ENCODE measurements around the gene SOX11.

Gene SOX11

DNA sequence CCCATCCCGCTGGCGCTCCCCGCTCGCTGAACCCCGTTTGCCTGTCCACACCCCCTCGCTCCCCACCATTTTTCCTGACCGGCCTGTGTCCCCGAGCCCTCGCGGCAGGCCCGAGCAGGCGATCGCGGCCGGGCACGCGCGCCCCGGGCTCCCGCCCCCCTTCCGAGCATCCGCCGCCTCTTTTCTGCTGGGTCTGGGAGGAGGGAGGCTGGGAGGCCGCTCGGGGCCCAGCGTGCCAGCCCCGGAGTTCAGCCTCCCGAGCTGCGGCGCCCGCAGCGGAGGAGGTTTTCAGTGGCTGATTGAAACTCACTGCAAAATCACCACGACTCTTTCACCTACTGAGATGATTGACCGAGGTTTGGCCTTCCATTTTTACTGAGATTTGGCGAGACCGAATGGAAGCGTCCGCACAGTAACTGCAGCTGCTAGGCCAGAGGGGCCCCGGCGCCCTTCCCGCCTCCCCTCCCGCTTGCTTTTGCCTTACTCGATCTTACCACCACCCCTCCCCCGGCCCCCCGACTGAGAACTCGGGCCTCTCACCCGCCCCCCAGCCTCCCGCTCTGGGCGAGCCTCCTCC, 4.8 kb downstream of the SOX11 start:
- TF ChIP-seq, protein P1, sequence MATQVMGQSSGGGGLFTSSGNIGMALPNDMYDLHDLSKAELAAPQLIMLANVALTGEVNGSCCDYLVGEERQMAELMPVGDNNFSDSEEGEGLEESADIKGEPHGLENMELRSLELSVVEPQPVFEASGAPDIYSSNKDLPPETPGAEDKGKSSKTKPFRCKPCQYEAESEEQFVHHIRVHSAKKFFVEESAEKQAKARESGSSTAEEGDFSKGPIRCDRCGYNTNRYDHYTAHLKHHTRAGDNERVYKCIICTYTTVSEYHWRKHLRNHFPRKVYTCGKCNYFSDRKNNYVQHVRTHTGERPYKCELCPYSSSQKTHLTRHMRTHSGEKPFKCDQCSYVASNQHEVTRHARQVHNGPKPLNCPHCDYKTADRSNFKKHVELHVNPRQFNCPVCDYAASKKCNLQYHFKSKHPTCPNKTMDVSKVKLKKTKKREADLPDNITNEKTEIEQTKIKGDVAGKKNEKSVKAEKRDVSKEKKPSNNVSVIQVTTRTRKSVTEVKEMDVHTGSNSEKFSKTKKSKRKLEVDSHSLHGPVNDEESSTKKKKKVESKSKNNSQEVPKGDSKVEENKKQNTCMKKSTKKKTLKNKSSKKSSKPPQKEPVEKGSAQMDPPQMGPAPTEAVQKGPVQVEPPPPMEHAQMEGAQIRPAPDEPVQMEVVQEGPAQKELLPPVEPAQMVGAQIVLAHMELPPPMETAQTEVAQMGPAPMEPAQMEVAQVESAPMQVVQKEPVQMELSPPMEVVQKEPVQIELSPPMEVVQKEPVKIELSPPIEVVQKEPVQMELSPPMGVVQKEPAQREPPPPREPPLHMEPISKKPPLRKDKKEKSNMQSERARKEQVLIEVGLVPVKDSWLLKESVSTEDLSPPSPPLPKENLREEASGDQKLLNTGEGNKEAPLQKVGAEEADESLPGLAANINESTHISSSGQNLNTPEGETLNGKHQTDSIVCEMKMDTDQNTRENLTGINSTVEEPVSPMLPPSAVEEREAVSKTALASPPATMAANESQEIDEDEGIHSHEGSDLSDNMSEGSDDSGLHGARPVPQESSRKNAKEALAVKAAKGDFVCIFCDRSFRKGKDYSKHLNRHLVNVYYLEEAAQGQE (IDR thresholded peaks at IDR 0.05; ENCODE audit: insufficient read depth in 1 of 2, low read depth in 2 of 2, low read length in 2 of 2): no peak
- TF ChIP-seq POLR2AphosphoS5 (IDR thresholded peaks at IDR 0.05; ENCODE audit: low read depth, low read length): no peak
- TF ChIP-seq TAF1 (IDR thresholded peaks at IDR 0.05; ENCODE audit: borderline replicate concordance, insufficient read depth, low read length): no peak
- TF ChIP-seq FOXP2 (optimal IDR thresholded peaks at IDR 0.05; ENCODE audit: borderline replicate concordance, extremely low read depth, extremely low read length, insufficient read depth): no peak
- TF ChIP-seq SIN3A (IDR thresholded peaks at IDR 0.05; ENCODE audit: borderline replicate concordance, insufficient read depth, low read length): no peak

DNA sequence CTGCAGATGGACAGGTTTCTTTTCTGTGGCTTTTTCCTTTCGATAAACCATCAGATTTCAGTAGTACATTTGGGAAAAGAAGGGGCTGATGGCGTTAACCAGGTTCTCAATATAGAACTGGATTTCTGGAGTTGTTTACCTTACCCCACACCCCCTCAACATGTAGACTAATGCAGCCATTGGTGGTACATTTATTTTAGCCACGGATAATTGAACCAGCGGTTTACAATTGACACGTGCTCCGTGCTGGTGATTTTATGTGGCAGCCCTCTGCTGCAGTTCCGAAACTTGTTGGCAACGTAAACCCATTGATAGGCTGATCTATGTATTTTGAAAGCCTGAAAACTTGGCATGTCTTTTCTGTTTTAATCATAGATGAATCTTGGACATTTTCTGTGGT, 5.4 kb downstream of the SOX11 start:
- TF ChIP-seq TAF1 (IDR thresholded peaks at IDR 0.05; ENCODE audit: borderline replicate concordance, insufficient read depth, low read length) (no peak), SIN3A (IDR thresholded peaks at IDR 0.05; ENCODE audit: borderline replicate concordance, insufficient read depth, low read length) (no peak), POLR2AphosphoS5 (IDR thresholded peaks at IDR 0.05; ENCODE audit: low read depth, low read length) (no peak), FOXP2 (optimal IDR thresholded peaks at IDR 0.05; ENCODE audit: borderline replicate concordance, extremely low read depth, extremely low read length, insufficient read depth) (no peak)
- TF ChIP-seq, protein P1 (IDR thresholded peaks at IDR 0.05; ENCODE audit: insufficient read depth in 1 of 2, low read depth in 2 of 2, low read length in 2 of 2): no peak

DNA sequence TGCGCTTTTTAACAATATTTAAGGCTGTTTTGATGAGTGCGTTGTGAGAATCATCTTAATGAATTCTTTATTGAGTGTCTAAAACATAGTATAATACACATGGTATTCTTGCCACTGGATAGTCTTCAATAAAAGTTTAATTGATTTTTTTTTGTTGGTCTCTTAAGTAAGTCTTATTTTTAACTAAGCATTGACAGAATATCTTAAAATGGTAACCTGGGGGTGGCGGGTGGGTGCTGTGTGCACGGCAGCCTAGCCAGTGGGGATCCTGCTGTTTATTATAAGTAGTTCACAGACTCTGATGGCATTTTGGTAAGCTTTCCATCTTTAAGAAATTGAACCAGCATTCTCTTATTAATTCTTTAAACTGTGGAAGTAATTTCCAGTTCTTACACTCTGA, 6.0 kb downstream of the SOX11 start:
- TF ChIP-seq FOXP2 (optimal IDR thresholded peaks at IDR 0.05; ENCODE audit: borderline replicate concordance, extremely low read depth, extremely low read length, insufficient read depth) (no peak), TAF1 (IDR thresholded peaks at IDR 0.05; ENCODE audit: borderline replicate concordance, insufficient read depth, low read length) (no peak), SIN3A (IDR thresholded peaks at IDR 0.05; ENCODE audit: borderline replicate concordance, insufficient read depth, low read length) (no peak), POLR2AphosphoS5 (IDR thresholded peaks at IDR 0.05; ENCODE audit: low read depth, low read length) (no peak)
- TF ChIP-seq, protein P1 (IDR thresholded peaks at IDR 0.05; ENCODE audit: insufficient read depth in 1 of 2, low read depth in 2 of 2, low read length in 2 of 2): no peak

DNA sequence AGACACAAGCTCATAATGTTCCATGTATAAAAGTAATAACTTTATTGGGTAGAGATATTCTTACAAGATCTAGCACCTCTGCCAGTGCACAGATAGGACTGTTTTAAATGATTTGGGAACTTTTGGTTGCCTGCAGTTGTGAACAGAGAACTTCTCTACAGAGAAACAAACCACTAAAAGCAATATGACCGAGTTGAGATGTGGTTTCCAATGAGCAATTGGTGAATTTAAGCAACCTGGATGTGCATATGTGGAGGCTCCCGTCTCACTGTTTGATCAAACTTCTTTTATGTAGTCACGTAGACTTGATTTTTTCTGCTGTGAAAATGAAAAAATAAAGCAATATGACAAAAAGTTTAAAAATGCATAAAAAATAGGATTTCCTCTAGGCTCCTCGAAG, 7.8 kb downstream of the SOX11 start:
- TF ChIP-seq TAF1 (IDR thresholded peaks at IDR 0.05; ENCODE audit: borderline replicate concordance, insufficient read depth, low read length) (no peak), FOXP2 (optimal IDR thresholded peaks at IDR 0.05; ENCODE audit: borderline replicate concordance, extremely low read depth, extremely low read length, insufficient read depth) (no peak), POLR2AphosphoS5 (IDR thresholded peaks at IDR 0.05; ENCODE audit: low read depth, low read length) (no peak), SIN3A (IDR thresholded peaks at IDR 0.05; ENCODE audit: borderline replicate concordance, insufficient read depth, low read length) (no peak)
- TF ChIP-seq, protein P1 (IDR thresholded peaks at IDR 0.05; ENCODE audit: insufficient read depth in 1 of 2, low read depth in 2 of 2, low read length in 2 of 2): no peak
